GM12878 (cell line): ENCODE measurements around the gene SFXN1. TPM values are rescaled to one million over a fixed set of nuclear protein-coding genes. Genes with fewer than 3 reads are reported as not detected.

Source experiments
- ATAC-seq: fragments of 200-7000 bp; cut with Tn5 transposase; 3 replicates; pipeline ENCODE4 v1.9.1; 2020; ENCODE audit warnings: mild to moderate bottlenecking, moderate library complexity
- BruUV-seq: library from RNA; stranded (reverse); fragments of 400-500 nt; replicated peaks from 2 replicates; lab custom pipeline; 2021; lab: Mats Ljungman, UMichigan
- CTCF ChIA-PET: fragments of 300-600 bp; sonication (Branson Sonifier 250); formaldehyde crosslinking; extraction: SDS; loops from one replicate; lab custom pipeline; 2021; ENCODE audit warnings: inconsistent platforms; lab: Yijun Ruan, JAX
- POLR2A ChIA-PET: fragments of 350-600 bp; formaldehyde crosslinking; extraction: SDS; loops from one replicate; lab custom pipeline; 2021; ENCODE audit warnings: inconsistent platforms; lab: Charles Lee
- RAD21 ChIA-PET: fragments of 300-600 bp; sonication (Branson Sonifier 250); formaldehyde crosslinking; loops from one replicate; lab custom pipeline; 2023; ENCODE audit warnings: antibody characterized with exemption; ENCODE audit not compliant: unreplicated experiment; lab: Charles Lee
- SMC1A ChIA-PET: fragments of 300-600 bp; sonication (Branson Sonifier 250); formaldehyde crosslinking; loops from one replicate; lab custom pipeline; 2023; ENCODE audit not compliant: unreplicated experiment, uncharacterized antibody; lab: Charles Lee
- DNase-seq: peaks from one replicate; pipeline ENCODE4 v3.0.0-alpha.2; 2011; ENCODE audit warnings: low read depth, low spot score
- FAIRE-seq: peaks from 3 replicates; lab custom pipeline; 2011; peaks lifted over from hg19 to GRCh38; lab: Jason Lieb, UNC
- H2AFZ ChIP-seq: 2 replicates; pipeline ENCODE4 v1.6.0; 2011; ENCODE audit warnings: low read depth, low read length, control low read depth; ENCODE audit not compliant: control insufficient read depth
- H3K27ac ChIP-seq: 2 replicates; pipeline ENCODE4 v1.5.1; 2011; ENCODE audit warnings: control low read depth; ENCODE audit not compliant: control insufficient read depth, insufficient read depth
- H3K27me3 ChIP-seq, 2 experiments: replicated peaks in 1 of 2; 2 replicates each; pipeline versions ENCODE4 v1.6.0 to v1.6.1; 2011; ENCODE audit warnings: low read length in 1 of 2; ENCODE audit not compliant: control insufficient read depth in 2 of 2, insufficient read depth in 2 of 2
- H3K36me3 ChIP-seq, 2 experiments: 2 replicates each; pipeline ENCODE4 v1.5.1; 2011; ENCODE audit warnings: low read length in 1 of 2; ENCODE audit not compliant: control insufficient read depth in 2 of 2, insufficient read depth in 2 of 2
- H3K4me1 ChIP-seq: 2 replicates; pipeline ENCODE4 v1.6.1; 2011; ENCODE audit warnings: mild to moderate bottlenecking, low read length, moderate library complexity, mixed read lengths; ENCODE audit not compliant: control insufficient read depth, insufficient read depth
- H3K4me2 ChIP-seq: 2 replicates; pipeline ENCODE4 v1.6.0; 2011; ENCODE audit warnings: control low read depth; ENCODE audit not compliant: control insufficient read depth, insufficient read depth
- H3K4me3 ChIP-seq: fragments of 200-600 bp; sonication (generic); 2 replicates; pipeline ENCODE4 v1.5.1; 2016
- H3K79me2 ChIP-seq: 2 replicates; pipeline ENCODE4 v1.6.0; 2011; ENCODE audit warnings: low read length; ENCODE audit not compliant: control insufficient read depth, insufficient read depth
- H3K9ac ChIP-seq: 2 replicates; pipeline ENCODE4 v1.8.0; 2011; ENCODE audit warnings: low read length, control low read depth, mixed read lengths; ENCODE audit not compliant: control insufficient read depth, insufficient read depth
- H3K9me3 ChIP-seq: replicated peaks from 3 replicates; pipeline ENCODE4 v1.5.1; 2011; ENCODE audit warnings: mild to moderate bottlenecking, low read length; ENCODE audit not compliant: control insufficient read depth, insufficient read depth
- H4K20me1 ChIP-seq: 2 replicates; pipeline ENCODE4 v1.6.0; 2011; ENCODE audit not compliant: control insufficient read depth, insufficient read depth
- ATF2 ChIP-seq: IDR thresholded peaks from 2 replicates; pipeline ENCODE4 v1.6.1; 2012; ENCODE audit warnings: low read length, inconsistent platforms
- ATF7 ChIP-seq: fragments of 450-650 bp; IDR thresholded peaks from 2 replicates; pipeline ENCODE4 v1.6.1; 2016; ENCODE audit warnings: low read depth, mild to moderate bottlenecking
- BACH1 ChIP-seq: fragments of 450-650 bp; IDR thresholded peaks from 2 replicates; pipeline ENCODE4 v1.6.1; 2017; ENCODE audit warnings: mild to moderate bottlenecking, borderline replicate concordance
- E2F4 ChIP-seq: IDR thresholded peaks from 2 replicates; pipeline ENCODE4 v1.6.1; 2012; ENCODE audit warnings: low read depth, low read length, improper control_type of control experiment
- FOS ChIP-seq: IDR thresholded peaks from 3 replicates; pipeline ENCODE4 v1.6.1; 2011; ENCODE audit warnings: borderline replicate concordance; ENCODE audit not compliant: insufficient read length; ENCODE audit errors: extremely low read depth
- IRF4 ChIP-seq: IDR thresholded peaks from 2 replicates; pipeline ENCODE4 v1.6.1; 2011; ENCODE audit warnings: low read depth, low read length
- MEF2B ChIP-seq: fragments of 450-650 bp; IDR thresholded peaks from 2 replicates; pipeline ENCODE4 v1.6.1; 2018; ENCODE audit warnings: mild to moderate bottlenecking, moderate library complexity; ENCODE audit not compliant: partially characterized antibody, poor library complexity, severe bottlenecking
- POU2F2 ChIP-seq: IDR thresholded peaks from 3 replicates; pipeline ENCODE4 v1.6.1; 2011; ENCODE audit warnings: low read depth, mild to moderate bottlenecking, low read length, borderline replicate concordance
- TCF12 ChIP-seq: IDR thresholded peaks from 2 replicates; pipeline ENCODE4 v1.6.1; 2011; ENCODE audit warnings: low read depth, mild to moderate bottlenecking, low read length
- TCF3 ChIP-seq: IDR thresholded peaks from 2 replicates; pipeline ENCODE4 v1.6.1; 2012; ENCODE audit warnings: low read depth, mild to moderate bottlenecking, low read length, borderline replicate concordance; ENCODE audit not compliant: insufficient read depth
- USF2 ChIP-seq: IDR thresholded peaks from 2 replicates; pipeline ENCODE4 v1.6.1; 2011; ENCODE audit warnings: low read depth, low read length, improper control_type of control experiment, borderline replicate concordance
- ZNF217 ChIP-seq: fragments of 450-650 bp; IDR thresholded peaks from 2 replicates; pipeline ENCODE4 v1.6.1; 2017; ENCODE audit warnings: antibody characterized with exemption, mild to moderate bottlenecking
- ZZZ3 ChIP-seq: IDR thresholded peaks from 2 replicates; pipeline ENCODE4 v1.6.1; 2011; ENCODE audit warnings: low read depth; ENCODE audit not compliant: control insufficient read depth, insufficient read length
- WGBS: methylation state at CpG from one replicate; pipeline ENCODE4 v1.1.6; 2016; ENCODE audit warnings: low lambda C conversion rate; ENCODE audit not compliant: insufficient replicate concordance, insufficient coverage; ENCODE audit errors: missing lambda C conversion rate; 5-methylcytosine and 5-hydroxymethylcytosine counted together
- in situ Hi-C: fragments of 300-500 bp; cut with MboI; formaldehyde crosslinking; loops from 9 replicates; pipeline ENCODE4 v1.14.3; 2018; ENCODE audit warnings: mixed read lengths
- intact Hi-C: fragments of 100-400 bp; cut with micrococcal nuclease; formaldehyde crosslinking; loops from one replicate; pipeline ENCODE4 v1.14.2; 2022; ENCODE audit not compliant: unreplicated experiment
- polyA plus RNA-seq, 11 experiments: library from polyadenylated mRNA; depleted of rRNA in 4 of 11; unstranded in 6 of 11; stranded (reverse) in 5 of 11; fragments of >200 nt; fragmentation: Nextera tagmentation in 4 of 11; fragmentation: Illumina TruSeq in 1 of 11; extraction: Ambion mirVana in 4 of 11; extraction: Trizol in 1 of 11; gene quantifications; 1 replicate in 1 of 11; 2 replicates in 10 of 11; pipeline versions ENCODE4 v1.2.1 to v1.2.3, GENCODE V29; 2011 to 2016; ENCODE audit warnings: inconsistent platforms in 2 of 11, missing spikeins in 2 of 11, low read depth in 1 of 11
- total RNA-seq, 4 experiments: library from RNA; depleted of rRNA in 3 of 4; stranded (reverse); fragments of >200 nt in 3 of 4; fragmentation: Illumina TruSeq in 1 of 4; extraction: Trizol in 1 of 4; gene quantifications; 2 replicates each; pipeline versions ENCODE4 v1.2.1 to v1.2.3, GENCODE V29; 2013 to 2021
- TF ChIP-seq, protein P1 (sequence below): fragments of 150-350 bp; IDR thresholded peaks from 2 replicates; pipeline ENCODE4 v1.6.1; 2014; ENCODE audit warnings: mild to moderate bottlenecking, low read depth, low read length
- TF ChIP-seq, protein P2 (sequence below): fragments of 450-650 bp; IDR thresholded peaks from 2 replicates; pipeline ENCODE4 v1.6.1; 2016; ENCODE audit warnings: mild to moderate bottlenecking
- TF ChIP-seq, protein P3 (sequence below): fragments of 450-650 bp; IDR thresholded peaks from 2 replicates; pipeline ENCODE4 v1.6.1; 2017; ENCODE audit warnings: borderline replicate concordance

SFXN1 gene
- total and polyA plus RNA-seq, 10 of the 15 experiments (the other 5 are each of a cell fraction or from before 2014, with no cell fraction given): 18.0 to 248 (median 103) TPM

DNA sequence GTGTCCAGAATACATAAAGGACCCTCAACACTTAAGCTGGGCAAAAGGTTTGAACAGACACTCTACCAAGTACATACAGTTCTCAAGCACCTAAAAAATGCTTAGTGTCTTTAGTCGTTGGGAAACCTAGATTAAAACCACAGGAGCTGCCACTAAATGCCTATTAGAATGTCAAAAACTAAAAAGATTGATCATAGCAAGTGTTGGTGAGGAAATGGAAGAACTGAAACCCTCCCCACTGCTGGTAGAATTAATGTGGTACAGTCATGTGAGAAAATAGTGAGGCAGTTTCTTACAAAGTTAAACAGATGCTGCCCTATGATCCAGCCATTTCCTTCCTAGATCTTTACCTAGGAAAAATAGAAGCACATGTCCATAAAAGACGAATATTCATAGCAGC lies 40.6 kb downstream of the SFXN1 start:
- peaks cover 16 to 49% of the 10 kb centered on the region in 2 experiments for H3K36me3 ChIP-seq
- ChIA-PET SMC1A (interaction anchor here (1.0 kb wide), 1 partner anchor 11 kb away, joined by 5 read pairs; no protein-coding TSS in a partner anchor), RAD21 (no interaction called here), CTCF (no interaction called here), POLR2A (no interaction called here)
- DNase-seq: no peak
- 76% methylated on average over 2 of the region's 2 CpGs for WGBS
- H3K79me2 ChIP-seq: no peaks in the 10 kb centered on the region
- no peak for TF ChIP-seq TCF3
- TF ChIP-seq E2F4: no peak
- no peak for TF ChIP-seq BACH1
- TF ChIP-seq USF2: no peak
- TF ChIP-seq, protein P1, sequence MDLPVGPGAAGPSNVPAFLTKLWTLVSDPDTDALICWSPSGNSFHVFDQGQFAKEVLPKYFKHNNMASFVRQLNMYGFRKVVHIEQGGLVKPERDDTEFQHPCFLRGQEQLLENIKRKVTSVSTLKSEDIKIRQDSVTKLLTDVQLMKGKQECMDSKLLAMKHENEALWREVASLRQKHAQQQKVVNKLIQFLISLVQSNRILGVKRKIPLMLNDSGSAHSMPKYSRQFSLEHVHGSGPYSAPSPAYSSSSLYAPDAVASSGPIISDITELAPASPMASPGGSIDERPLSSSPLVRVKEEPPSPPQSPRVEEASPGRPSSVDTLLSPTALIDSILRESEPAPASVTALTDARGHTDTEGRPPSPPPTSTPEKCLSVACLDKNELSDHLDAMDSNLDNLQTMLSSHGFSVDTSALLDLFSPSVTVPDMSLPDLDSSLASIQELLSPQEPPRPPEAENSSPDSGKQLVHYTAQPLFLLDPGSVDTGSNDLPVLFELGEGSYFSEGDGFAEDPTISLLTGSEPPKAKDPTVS: no peak
- TF ChIP-seq FOS: no peak
- TF ChIP-seq POU2F2: no peak
- no peak for TF ChIP-seq ZNF217
- TF ChIP-seq, protein P2, sequence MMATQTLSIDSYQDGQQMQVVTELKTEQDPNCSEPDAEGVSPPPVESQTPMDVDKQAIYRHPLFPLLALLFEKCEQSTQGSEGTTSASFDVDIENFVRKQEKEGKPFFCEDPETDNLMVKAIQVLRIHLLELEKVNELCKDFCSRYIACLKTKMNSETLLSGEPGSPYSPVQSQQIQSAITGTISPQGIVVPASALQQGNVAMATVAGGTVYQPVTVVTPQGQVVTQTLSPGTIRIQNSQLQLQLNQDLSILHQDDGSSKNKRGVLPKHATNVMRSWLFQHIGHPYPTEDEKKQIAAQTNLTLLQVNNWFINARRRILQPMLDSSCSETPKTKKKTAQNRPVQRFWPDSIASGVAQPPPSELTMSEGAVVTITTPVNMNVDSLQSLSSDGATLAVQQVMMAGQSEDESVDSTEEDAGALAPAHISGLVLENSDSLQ: no peak
- no peak for TF ChIP-seq ATF2
- TF ChIP-seq, protein P3, sequence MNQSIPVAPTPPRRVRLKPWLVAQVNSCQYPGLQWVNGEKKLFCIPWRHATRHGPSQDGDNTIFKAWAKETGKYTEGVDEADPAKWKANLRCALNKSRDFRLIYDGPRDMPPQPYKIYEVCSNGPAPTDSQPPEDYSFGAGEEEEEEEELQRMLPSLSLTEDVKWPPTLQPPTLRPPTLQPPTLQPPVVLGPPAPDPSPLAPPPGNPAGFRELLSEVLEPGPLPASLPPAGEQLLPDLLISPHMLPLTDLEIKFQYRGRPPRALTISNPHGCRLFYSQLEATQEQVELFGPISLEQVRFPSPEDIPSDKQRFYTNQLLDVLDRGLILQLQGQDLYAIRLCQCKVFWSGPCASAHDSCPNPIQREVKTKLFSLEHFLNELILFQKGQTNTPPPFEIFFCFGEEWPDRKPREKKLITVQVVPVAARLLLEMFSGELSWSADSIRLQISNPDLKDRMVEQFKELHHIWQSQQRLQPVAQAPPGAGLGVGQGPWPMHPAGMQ: no peak
- no peak for TF ChIP-seq ATF7
- no peak for TF ChIP-seq MEF2B
- TF ChIP-seq IRF4: no peak
- no peak for TF ChIP-seq TCF12
- no peak for TF ChIP-seq ZZZ3
- intact Hi-C loops (no loop called here), in situ Hi-C loops (no loop called here)
- no peak for FAIRE-seq
- H4K20me1 ChIP-seq: no peaks in the 10 kb centered on the region
- no TSS peak for BruUV-seq
- H3K27ac ChIP-seq: no peak overlapping the region
- H3K9ac ChIP-seq: no peak overlapping the region
- no peak for ATAC-seq
- no peak overlapping the region for H2AFZ ChIP-seq
- H3K27me3 ChIP-seq: no peaks in the 10 kb centered on the region
- H3K4me2 ChIP-seq: no peak overlapping the region
- no peaks in the 10 kb centered on the region for H3K4me1 ChIP-seq
- H3K9me3 ChIP-seq: no peaks in the 10 kb centered on the region; the same call in 2 of the 3 replicates
- H3K4me3 ChIP-seq: no peak overlapping the region
